HG03378 (cell line): ENCODE measurements around the gene POFUT2.

Experiments
- ATAC-seq: cut with Tn5 transposase; IDR thresholded peaks from one replicate; pipeline ENCODE4 v1.9.1; 2021; ENCODE audit warnings: mild to moderate bottlenecking, moderate library complexity; ENCODE audit not compliant: unreplicated experiment

Gene POFUT2

DNA sequence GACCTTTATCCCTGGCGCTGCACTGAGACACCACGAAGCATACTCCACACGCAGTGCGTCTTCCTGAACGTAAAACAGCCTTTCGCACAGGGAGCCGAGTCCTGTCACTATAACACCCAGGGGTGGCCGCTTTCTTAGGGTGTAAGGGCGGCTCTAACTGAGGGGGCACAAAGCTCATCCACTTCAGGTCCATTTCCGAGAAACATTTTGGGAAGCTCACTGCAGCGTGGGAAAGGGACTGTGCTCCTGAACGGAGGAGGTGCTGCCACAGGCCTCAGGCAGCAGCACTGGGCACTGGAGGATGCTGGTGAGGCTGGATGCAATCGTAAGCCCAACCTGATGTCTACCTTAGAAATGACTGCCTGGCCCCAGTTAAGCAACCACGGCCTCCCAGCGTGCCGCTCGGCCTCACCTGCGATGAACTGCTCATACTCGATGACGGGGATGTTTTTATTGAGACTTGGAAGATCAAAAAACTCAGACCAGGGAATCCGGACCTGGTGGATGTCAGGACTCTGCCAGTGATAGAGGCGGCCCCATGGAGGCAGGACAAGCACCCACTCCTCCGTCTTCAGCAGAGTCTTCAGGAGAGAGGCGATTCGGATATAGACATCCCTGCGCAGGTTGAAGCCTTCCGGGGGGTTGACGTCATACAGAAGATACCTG is 2.3 kb downstream of the POFUT2 start:
- no peak for ATAC-seq

DNA sequence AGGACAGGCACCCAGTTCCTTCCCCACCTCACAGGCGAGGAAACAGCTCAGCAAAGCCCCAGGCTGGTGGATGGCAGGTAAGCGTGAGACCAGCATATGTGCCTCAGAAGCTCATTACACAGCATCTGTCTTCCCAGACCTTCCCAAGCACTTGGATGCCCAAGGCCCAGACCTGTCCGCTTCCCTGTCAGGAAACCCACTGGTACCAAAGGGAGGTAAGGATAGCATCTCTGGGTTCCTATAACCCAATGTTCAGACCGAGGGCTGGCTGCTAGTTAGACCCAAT is 3.3 kb downstream of the POFUT2 start:
- no peak for ATAC-seq

DNA sequence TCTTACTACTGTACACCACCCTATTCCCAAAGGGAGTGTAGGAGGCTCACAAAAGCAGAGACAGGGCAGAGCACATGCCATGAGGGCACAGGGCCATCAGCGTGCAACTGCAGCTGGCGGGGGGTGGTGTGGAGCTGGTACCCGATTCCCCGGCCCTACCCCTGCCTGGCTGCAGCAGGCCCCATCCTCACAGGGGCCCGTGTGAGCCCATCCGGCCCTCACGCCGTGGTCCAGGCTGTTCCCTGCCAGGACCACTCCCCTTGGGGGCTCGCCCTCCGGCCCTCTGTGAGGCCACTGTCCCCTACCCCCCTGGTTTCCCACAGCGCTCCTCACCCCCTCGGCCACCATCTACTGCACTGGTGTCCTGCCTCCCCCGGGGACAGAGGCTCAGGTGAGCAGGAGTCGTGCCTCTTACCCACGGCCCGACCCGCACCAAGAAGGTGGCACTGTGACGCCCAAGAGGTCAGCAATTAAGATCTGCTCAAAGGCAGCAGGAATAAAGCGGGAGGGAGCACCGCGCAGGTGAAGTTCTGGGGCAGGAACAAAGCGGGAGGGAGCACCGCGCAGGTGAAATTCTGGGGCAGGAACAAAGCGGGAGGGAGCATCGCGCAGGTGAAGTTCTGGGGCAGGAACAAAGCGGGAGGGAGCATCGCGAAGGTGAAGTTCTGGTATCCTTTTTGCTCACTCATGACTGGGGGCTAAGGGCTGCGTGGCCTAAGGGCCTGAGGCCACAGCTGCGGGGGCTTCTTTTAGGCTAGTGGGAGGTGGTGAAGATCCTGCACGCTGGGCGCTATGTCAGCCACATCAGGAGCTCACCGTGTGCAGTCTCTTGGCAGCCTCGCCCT is 3.9 kb downstream of the POFUT2 start:
- no peak for ATAC-seq

DNA sequence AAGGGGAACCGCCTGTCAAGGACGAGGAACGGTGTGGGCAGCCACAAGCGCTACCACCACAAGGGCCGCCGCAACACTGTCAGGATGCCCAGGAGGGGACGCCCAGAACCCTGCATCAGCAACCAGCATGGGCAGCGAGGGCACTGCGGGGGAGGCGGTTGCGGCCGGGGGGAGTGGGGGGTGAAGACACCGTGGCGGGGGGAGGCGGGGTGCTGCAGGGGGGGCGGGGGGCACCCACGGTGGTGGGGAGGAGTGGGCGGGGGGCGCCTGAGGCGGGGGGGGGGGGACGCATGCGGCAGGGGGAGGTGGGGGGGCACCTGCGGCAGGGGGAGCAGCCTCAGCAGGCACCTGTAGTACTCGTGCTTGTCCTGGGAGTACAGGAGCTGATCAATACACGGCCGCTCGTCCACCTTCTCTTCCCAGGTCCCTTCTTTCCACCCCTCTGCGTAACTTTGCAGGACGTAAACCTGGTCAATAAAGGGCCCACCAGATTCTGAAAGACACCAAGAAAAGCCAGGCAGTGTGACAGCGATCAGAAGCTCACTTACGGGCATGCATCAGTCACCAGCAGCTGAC is 4.6 kb downstream of the POFUT2 start:
- no peak for ATAC-seq

DNA sequence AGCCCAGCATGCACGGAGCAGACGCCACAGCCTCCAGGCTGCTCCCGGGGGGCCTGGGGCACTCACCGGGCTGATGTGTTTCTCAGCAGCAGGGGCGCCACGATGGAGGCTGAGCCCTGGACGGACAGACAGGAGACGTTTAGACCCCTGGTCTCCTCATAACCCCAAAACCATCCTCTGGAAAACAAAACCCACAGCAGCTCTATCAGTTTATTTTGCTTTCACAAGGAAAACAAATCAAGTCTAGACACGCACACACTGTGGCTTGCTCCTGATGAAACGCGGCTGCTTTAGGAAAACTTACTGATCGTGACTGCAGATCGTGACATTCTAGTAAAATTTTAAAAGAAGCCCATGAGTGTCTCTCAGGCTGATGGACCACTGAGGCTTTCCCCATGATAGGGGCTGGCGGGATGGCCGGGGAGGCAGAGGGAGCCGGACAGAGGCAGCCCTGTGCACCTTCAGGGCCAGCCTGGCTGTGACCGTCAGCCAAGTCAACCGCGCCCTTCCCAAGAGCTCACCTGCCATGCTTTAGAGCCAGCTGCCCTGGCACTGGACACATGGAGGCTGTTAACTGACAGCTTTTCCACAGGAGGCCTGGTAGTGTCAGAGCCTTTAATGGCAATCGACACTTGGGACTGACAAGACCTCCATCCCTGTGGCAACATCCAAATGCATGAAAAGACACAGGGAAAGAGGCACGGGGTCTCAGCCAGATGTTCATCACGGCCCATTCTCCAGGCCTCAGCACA is 5.2 kb downstream of the POFUT2 start:
- ATAC-seq = no peak

DNA sequence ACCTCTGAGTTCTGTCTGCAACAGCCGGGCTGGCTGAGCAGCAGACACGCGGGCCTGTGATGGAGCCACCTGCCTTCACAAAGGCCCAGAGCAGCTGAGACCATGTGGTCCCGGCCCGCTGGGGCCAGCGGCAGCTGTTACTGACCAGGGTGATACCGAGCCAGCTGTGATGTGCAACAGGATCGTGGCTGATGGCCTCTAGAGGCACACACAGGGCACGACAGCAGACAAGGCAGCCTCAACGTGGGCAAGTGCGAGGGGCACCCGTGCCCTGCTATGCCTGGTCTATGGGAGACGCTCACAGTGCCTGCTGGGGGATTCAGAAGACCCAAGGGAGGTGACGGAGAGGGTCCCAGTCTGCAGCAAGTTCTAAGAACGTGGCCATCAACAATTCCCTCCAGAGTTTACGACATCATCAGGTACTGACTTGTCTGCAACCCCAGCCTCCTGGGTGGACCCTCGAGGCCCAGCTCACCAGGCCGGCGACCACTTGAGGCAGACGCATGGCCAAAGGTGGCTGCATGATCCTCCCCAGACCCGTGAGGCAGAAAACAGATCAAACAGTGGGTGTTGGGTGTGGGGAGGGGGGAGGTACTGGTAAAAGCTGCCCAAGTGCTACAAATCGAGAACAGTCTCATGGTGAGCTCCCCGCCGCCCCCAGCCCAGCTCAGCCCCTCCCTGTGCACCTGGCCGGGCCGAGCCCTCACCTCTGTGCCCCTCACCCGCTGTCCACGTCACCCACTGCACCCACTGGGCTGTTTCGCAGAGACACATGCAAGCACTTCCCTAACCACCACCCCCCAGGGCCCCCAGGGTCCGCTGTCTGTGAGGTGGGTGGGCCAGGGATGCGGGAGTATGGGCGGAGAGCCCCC is 6.0 kb downstream of the POFUT2 start:
- no peak for ATAC-seq

DNA sequence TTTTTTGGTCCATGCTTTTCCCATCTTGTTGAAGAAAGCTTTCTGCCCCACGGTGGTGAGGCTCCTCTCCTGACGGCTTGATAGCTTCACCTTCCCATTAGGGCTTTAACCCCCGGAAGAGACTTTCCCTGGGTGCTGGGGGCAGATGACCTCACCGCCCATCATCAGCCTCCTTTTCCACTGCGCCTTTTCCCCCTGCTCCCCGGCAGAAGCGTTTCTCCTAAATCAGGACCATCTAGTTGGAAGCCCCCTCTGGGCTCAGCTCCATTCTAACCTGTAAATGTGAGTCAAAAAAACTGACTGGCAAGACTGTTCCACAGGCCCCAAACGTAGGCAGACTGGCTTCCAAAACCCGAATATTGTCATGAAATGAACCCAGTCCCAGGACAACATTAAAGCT is 6.7 kb downstream of the POFUT2 start:
- no peak for ATAC-seq

DNA sequence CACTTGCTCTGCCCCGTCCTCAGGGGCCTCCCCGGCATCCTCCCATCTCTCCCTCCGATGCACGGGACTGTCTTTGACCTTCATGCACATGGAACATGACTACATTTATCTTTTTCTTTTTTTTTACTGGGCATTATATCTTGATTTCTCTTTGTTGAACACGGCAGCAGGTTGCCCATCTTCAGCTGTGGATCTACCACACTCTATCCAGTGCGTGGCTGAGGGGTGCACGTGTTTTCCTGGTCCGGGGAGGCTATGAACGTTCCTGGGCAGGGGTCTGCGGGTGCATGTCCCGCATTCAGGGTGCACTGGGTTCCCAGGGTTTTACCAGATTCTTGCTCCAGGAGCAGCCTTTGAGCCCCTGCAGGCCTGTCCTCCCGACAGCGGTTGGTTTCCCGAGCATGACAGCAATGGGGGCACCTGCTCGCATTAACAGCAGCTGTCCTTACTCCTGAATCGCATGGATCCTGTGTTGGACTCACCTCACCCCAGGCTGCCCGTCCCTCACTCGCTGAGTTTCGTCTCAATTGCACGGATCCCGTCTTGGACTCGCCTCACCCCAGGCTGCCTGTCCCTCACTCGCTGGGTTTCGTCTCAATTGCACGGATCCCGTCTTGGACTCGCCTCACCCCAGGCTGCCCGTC is 7.4 kb downstream of the POFUT2 start:
- no peak for ATAC-seq

DNA sequence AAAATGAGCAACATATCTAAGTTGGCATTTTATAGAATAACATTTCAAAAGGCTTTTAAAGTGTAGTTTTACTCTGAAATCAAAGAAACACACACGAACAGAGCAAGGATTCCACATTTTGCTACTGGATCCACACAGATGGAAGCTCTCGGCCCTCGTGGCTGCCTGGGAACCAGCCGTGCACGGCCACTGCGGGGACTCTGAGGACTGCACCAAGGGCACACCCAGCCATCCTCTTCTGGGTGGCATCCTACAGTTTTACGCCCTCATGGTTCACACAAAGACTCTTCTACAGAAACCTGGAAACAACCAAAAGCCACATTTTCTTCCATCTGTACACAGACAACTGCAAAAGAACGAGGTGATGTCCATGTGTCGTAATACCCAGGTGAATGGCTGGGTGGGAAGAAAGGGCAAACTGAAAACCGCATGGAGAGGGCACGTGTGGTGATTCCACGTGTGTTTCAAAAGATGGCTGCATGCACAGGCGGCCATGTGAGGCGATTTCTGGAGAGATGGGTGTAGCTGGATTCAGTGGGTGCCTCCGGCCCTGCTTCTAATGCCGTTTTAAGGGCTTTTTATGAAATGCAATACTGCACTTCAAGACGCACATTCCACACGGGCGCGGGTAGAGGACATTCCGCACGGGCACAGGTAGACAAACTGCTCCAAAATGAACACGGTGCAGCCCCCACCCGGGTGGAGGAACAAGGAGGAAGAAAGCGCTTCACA is 8.1 kb downstream of the POFUT2 start:
- no peak for ATAC-seq

DNA sequence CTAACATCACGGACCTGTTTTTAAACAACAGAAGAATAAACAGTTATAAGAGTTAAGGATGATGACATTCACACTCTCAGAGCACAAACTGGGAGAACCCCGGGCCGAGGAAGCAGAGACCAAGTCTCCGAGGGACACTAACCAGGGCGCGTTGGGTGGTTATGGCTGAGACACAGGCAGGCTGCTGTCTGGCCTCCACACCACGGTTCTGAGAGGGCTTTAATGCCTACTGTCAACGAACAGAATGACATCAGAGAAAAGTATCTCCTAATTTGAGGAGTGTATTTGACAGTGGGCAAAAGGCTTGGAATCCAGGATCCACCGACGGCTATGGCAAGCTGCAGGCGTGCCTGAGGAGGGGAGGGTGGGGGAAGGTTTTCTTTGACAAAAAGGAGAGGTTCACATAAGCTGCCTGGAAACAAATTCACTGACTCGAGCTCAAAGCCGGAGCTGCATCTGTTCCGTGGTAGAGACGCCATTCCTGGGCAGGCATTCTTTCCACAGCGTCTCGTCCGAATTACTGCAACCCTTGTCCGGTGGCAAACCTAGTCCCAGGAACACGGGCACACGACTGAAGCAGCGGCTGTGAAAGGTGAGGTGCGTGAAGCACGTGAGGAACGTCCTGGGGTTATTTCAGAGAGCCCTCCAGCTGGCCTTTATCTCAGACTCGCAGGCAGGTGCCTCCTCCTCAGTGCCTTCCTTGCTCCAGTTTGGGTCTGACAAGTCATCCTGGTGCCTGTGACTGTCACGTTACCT is 9.4 kb downstream of the POFUT2 start:
- ATAC-seq = no peak

DNA sequence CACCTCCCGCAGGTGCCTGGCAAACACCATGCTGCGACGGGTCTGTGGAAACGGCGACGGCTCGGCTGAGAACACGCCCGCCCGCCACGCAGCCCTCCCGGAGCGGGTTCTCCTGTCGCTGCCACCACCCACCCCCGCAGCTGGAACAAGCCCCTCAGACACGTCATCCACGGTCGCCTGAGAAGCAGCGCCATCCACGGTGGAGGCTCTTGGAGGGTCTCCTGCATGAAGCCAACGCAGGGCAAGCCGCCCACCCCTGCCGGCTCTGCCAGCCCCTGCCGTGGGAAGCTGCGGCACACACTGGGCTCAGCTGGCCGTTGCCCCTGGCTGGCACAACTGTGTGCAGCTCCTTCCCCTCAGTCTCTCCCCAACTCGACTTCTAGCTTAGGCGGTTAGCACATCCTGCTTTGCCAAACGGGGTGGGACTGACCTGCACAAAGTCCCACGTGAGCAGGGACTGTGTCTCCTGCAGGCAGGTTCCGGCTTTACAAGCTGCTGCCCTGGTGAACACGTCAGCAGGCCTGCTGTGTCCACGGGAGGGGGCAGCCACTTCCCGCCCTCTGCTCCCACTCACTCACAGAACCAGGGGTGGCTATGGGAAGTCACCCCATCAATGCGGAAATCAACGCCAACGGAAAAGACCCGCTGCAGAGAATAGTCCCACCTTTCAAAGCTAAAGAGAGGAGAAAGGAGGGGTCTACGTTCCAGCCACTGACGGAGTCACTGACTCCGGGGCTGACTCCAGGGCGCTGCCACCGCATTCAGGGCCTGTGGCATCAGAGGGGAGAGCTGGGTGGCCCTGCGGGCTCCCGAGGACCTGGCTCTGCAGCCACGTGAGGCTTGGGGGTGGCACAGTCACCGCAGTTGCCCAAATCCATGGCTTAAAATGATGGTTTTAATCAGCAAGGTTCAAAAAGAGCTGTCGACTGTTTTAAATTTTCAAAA is 10.3 kb downstream of the POFUT2 start:
- no peak for ATAC-seq

DNA sequence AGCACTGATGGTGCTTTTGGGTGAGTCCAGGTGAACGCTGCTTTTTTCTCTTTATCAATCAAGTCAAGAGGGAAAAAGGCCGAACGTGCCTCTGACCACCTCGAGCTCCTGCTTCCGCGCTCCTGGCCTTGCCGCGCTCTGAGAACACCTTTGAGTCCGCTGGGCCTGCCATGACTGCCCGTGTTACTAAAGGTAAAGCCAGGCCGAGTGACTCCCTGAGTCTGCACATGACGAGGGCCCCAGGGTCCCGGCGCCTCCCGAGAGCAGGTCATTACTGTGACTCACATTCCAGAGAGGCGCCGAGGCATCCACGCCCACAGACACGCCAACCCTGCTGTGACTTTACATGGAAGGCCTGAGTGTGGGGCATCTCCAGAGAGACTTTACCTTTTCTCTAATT is 11.1 kb downstream of the POFUT2 start:
- no peak for ATAC-seq

DNA sequence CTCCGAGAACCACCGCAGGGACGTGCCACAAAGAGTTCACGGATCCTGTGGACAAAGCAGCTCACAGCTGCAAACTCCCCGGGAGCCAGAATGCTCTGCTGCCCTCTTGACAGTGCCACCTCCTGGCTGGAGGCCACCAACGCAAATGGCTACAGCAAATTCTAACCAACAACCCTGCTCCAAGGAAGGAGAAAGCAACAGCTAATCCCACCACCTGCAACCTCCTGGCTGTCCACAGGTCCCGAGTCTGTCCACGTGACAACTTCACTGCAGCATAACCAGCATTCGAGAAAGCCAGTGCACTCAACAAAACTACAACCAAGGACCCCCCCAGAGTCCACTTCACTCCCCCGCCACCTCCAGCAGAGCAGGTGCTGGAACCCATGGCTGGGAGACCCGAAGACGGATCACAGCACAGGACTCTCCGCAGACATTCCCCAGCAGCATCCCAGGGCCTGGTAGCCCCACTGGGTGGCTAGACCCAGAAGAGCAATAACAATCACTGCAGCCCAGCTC is 17.3 kb downstream of the POFUT2 start:
- ATAC-seq = no peak

DNA sequence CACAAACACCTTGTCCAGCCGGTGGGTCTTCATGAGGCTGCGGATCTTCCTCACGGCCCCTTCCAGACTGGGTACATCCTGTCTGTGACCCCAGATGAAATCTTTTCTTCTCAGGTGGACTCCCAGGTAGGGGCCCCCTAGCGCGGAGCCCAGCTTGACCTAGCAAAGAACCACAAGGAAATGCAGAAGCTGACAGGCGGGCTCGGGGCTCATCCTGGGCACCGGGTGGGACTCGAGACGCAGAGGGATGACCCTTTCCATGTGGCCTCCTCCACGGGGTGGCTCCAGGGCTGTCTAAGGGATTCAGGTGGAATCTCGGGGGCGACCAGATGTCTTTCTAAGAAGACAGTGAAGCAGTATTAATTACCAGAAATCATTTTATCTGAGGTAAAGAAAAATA is 17.8 kb downstream of the POFUT2 start:
- no peak for ATAC-seq

DNA sequence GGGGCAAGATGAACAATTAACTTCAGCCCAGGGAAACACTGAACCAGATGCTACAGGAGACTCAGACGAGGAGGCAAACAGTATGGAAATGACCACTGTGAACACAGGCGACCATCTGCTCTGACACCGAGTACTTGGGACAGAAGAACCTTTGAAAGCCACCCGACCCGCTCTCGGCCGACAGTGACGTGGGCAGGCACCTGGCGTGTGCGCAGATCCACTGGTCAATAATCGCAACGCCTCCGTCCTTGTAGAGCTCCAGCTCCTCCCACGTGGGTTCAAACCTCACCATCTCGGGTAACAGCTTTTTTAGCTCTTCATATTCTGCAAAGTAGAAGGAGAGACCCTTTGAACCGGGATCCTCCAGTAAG is 20.3 kb downstream of the POFUT2 start:
- no peak for ATAC-seq

DNA sequence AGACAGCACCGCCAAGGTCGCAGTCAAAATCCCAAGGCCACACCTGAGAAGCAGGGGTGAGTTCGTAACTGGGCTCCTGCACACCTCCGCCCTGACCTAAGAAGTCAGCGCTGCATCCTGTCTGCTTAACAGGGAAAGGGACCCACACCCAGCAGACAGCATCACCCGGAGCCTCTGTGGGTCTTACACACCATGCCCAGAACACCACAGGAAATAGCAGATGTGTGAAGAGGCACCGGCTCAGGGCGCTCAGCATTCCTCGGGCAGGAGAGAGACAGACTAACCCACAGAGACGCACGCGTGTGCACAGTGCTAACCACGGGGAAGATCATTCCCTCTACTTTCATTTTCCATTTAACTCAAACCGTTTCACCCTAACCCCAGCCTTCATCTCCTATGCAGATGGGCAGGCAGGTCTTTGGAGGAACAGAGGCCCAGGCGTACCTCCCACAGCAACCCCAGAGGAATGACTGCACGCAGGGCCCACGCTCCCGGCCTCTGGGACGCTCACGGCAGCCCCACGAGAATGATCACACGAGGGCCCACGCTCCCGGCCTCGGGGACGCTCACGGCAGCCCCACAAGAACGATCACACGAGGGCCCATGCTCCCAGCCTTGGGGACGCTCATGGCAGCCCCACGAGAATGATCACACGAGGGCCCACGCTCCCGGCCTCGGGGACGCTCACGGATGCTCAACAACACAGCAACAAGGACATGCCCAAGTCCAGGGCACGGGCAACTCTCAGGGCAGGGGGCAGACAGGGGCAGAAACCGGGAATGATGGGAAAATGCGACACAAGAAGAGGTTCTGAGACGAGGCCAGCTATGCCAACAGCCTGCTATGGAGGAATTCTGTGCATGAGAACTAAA is 20.9 kb downstream of the POFUT2 start:
- no peak for ATAC-seq
